ENCODE results near the gene ASCL3.
A peak's percentile ranks its signal among the peaks of the same experiment; 100 is the strongest.

The ASCL3 gene

DNA sequence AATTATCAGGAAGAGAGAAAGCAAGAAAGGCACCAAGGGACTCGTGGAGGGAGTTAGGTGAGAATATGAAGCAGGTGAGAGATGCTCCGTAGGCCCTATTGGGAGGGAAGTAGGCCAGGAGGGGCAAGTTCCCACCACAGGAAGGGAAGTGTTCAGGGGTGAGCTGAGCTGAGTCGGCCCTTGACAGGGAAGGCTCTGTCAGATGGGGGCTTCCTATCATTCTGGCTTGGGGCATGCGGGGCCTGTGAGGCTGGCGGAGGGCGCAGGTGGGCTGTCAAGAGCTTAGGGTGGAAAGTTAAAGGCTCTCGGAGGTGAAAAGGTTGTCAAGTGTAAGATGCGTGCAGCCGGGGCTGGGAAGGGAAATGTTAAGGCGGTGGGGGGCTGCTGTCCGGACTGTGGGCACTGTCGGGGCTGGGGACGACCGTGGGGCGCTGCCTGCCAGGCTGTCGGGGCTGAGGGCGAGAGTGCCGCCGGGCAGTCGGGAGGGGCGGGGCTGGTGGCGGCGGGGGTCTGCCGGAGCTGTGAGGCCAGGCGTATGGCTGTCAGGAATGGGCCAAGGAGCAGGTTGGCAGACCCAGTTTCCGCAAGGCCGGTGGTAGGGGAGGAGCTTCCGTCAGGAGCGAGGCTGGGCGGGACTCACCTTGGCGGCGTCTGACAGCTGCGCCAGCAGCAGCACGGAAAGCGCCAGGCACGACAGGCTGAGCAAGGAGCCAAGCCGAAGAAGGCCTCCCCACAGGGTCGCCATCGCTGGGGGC is 20.9 kb upstream of the ASCL3 start:
- peak overlapping the region; percentile 81 for H3K4me3 ChIP-seq (ENCODE audit: low read depth, low read length)
- TF ChIP-seq, protein P1, sequence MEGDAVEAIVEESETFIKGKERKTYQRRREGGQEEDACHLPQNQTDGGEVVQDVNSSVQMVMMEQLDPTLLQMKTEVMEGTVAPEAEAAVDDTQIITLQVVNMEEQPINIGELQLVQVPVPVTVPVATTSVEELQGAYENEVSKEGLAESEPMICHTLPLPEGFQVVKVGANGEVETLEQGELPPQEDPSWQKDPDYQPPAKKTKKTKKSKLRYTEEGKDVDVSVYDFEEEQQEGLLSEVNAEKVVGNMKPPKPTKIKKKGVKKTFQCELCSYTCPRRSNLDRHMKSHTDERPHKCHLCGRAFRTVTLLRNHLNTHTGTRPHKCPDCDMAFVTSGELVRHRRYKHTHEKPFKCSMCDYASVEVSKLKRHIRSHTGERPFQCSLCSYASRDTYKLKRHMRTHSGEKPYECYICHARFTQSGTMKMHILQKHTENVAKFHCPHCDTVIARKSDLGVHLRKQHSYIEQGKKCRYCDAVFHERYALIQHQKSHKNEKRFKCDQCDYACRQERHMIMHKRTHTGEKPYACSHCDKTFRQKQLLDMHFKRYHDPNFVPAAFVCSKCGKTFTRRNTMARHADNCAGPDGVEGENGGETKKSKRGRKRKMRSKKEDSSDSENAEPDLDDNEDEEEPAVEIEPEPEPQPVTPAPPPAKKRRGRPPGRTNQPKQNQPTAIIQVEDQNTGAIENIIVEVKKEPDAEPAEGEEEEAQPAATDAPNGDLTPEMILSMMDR (IDR thresholded peaks at IDR 0.05; ENCODE audit: low read depth, low read length, missing control alignments): no peak
- DNase-seq (ENCODE audit: low read depth): peak; percentile 55

GRCh38 chr11:8962841-8963240 is 20.0 kb upstream of the ASCL3 start:
- no peak for DNase-seq (ENCODE audit: low read depth)
- H3K4me3 ChIP-seq (ENCODE audit: low read depth, low read length): peak overlapping the region; percentile 81
- TF ChIP-seq, protein P1 (IDR thresholded peaks at IDR 0.05; ENCODE audit: low read depth, low read length, missing control alignments): no peak

DNA sequence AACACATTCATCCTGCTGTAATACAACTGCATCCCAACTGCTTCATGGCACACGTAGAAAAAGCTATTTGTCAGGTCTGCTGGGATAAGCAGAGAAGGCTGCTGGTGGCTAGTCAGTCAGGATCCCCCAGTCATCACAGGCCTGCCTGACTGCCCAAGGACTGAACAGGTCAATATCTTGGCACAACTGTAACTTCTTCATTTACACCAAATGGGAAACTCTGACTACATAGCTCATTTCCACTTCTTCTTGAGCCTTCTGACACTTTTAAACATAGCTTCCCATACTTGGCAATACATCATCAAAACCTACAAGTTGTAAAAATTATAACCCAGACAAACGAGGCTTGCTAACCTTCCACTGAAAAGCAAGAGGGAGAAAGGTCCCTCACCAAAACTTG is 18.6 kb upstream of the ASCL3 start:
- DNase-seq (ENCODE audit: low read depth): no peak
- TF ChIP-seq, protein P1 (IDR thresholded peaks at IDR 0.05; ENCODE audit: low read depth, low read length, missing control alignments): no peak
- H3K4me3 ChIP-seq (ENCODE audit: low read depth, low read length): no peak overlapping the region

DNA sequence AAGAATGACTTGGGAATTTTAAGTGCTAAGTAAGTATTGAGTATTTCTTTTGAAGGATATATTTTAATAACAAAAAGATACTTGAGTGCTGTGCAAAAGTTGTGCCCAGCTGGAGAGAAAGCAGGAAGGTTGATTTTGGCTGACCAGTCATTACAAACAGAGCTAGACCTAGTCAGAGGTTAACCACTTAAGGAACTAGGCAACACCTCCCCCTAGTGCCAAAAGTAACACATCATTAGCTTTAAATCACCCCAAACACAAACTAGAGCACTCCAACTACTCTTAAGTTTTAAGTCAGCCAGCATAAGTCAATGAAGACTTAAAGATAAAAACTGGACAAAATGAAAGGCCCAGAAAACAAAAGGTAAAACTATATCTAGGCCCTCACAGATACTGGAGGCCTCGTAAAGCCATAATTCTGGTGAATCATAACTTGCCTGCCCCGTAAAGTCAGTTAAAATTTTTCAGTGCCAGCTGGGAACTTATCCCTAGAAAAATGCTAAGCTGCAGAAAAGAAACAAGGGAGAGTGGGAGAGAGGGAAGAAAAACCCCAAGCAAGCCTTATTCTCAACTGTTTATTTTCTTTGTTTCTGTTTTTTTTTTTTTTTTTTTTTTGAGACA is 16.8 kb upstream of the ASCL3 start:
- TF ChIP-seq, protein P1 (IDR thresholded peaks at IDR 0.05; ENCODE audit: low read depth, low read length, missing control alignments): peak; percentile 70
- DNase-seq (ENCODE audit: low read depth): peak; percentile 73
- H3K4me3 ChIP-seq (ENCODE audit: low read depth, low read length): no peak overlapping the region

GRCh38 chr11:8956860-8957259 is 14.0 kb upstream of the ASCL3 start:
- DNase-seq (ENCODE audit: low read depth): no peak
- TF ChIP-seq, protein P1 (IDR thresholded peaks at IDR 0.05; ENCODE audit: low read depth, low read length, missing control alignments): no peak
- H3K4me3 ChIP-seq (ENCODE audit: low read depth, low read length): no peak overlapping the region

DNA sequence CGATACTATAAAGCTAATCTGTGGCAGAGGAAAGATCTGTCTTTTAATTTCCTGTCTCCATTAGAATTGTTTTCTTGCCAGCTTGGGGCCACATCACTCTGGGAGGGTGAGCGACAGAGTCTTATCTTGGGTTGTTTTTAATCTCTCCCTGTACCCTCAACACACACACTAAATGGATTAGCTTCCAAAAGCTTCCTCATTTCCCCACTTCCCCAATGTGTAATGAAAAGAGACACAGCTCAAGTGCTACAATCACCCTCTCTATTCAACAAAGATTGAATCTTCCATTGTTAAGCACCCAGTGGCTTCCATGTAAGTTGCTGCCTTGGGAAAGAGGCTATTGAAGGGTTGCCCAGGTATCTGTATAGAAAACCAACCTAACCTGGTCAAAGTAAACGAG is 6.1 kb upstream of the ASCL3 start:
- DNase-seq (ENCODE audit: low read depth): no peak
- TF ChIP-seq, protein P1 (IDR thresholded peaks at IDR 0.05; ENCODE audit: low read depth, low read length, missing control alignments): no peak
- no peak overlapping the region for H3K4me3 ChIP-seq (ENCODE audit: low read depth, low read length)
